Measurements from ENCODE around the gene PTPRT.

GRCh38 chr20:42613076-42613475 lies 576.6 kb downstream of the PTPRT start:
- no peak for TF ChIP-seq IKZF4 (CRISPR knock-in tag; IDR thresholded peaks at IDR 0.05; ENCODE audit: borderline replicate concordance, low read depth, not compliant biosample characterization)
- no peak for TF ChIP-seq TCF7L2 (IDR thresholded peaks at IDR 0.05; ENCODE audit: low read depth, low read length)
- TF ChIP-seq CHD4 (IDR thresholded peaks at IDR 0.05; ENCODE audit: borderline replicate concordance, low read length) = no peak
- no peak for TF ChIP-seq HDAC2 (CRISPR knock-in tag; IDR thresholded peaks at IDR 0.05)
- TF ChIP-seq CTCF (CRISPR knock-in tag; IDR thresholded peaks at IDR 0.05) = no peak
- TF ChIP-seq HCFC1 (IDR thresholded peaks at IDR 0.05; ENCODE audit: low read depth, low read length) = no peak
- no peak for TF ChIP-seq ARHGAP35 (CRISPR knock-in tag; IDR thresholded peaks at IDR 0.05; ENCODE audit: borderline replicate concordance)
- TF ChIP-seq NCOA2 (CRISPR knock-in tag; IDR thresholded peaks at IDR 0.05) = no peak
- no peak for TF ChIP-seq POLR2AphosphoS5 (IDR thresholded peaks at IDR 0.05; ENCODE audit: low read depth, low read length)
- no peak for TF ChIP-seq KLF6 (CRISPR knock-in tag; IDR thresholded peaks at IDR 0.05)
- no peak for TF ChIP-seq SMC3 (IDR thresholded peaks at IDR 0.05; ENCODE audit: low read length)
- TF ChIP-seq NFE2 (CRISPR knock-in tag; IDR thresholded peaks at IDR 0.05) = no peak
- no peak for TF ChIP-seq RAD21 (CRISPR knock-in tag; IDR thresholded peaks at IDR 0.05)
- TF ChIP-seq POGK (CRISPR knock-in tag; conservative IDR thresholded peaks at IDR 0.05) = no peak
